ENCODE data around the gene LGI4.

GRCh38 chr19:35119578-35120155, 15.2 kb downstream of the LGI4 start:
- TF ChIP-seq PATZ1 (CRISPR knock-in tag; IDR thresholded peaks at IDR 0.05; ENCODE audit: borderline replicate concordance) (no peak), ISL1 (CRISPR knock-in tag; IDR thresholded peaks at IDR 0.05) (no peak), ZFP30 (CRISPR knock-in tag; IDR thresholded peaks at IDR 0.05) (no peak), CREB5 (CRISPR knock-in tag; IDR thresholded peaks at IDR 0.05; ENCODE audit: low read depth) (no peak), BACH2 (CRISPR knock-in tag; IDR thresholded peaks at IDR 0.05; ENCODE audit: borderline replicate concordance) (no peak), CSDC2 (CRISPR knock-in tag; IDR thresholded peaks at IDR 0.05) (no peak), ARNTL (CRISPR knock-in tag; IDR thresholded peaks at IDR 0.05; ENCODE audit: borderline replicate concordance, low read depth) (no peak), ESRRG (CRISPR knock-in tag; IDR thresholded peaks at IDR 0.05) (no peak), POU6F1 (CRISPR knock-in tag; IDR thresholded peaks at IDR 0.05; ENCODE audit: borderline replicate concordance, low read depth) (no peak), OSR1 (CRISPR knock-in tag; IDR thresholded peaks at IDR 0.05) (no peak), RARB (CRISPR knock-in tag; IDR thresholded peaks at IDR 0.05) (no peak), TCF4 (CRISPR knock-in tag; IDR thresholded peaks at IDR 0.05; ENCODE audit: borderline replicate concordance) (no peak)
